ENCODE measurements around the gene HEXA. TPM values are rescaled to one million over a fixed set of nuclear protein-coding genes. Genes with fewer than 3 reads are reported as not detected.

Gene HEXA
- total and polyA plus RNA-seq, 8 donors: 30.7 to 84.8 (median 58.0) TPM

- DNase-seq: peak in 1 of 2 donors; percentile 12
- Histone ChIP-seq H3K36me3 (peaks cover 24 to 64% (median 47%) of the 10 kb centered on the region in 4 donors), H3K4me1 (peaks cover 0 to 13% (median 4%) of the 10 kb centered on the region in 4 donors), H3K27ac (no peak overlapping the region), H3K4me3 (no peak overlapping the region), H3K27me3 (no peaks in the 10 kb centered on the region), H3K9me3 (no peaks in the 10 kb centered on the region)
- TF ChIP-seq POLR2A (IDR thresholded peaks at IDR 0.05): no peak
- no peak for TF ChIP-seq POLR2AphosphoS5 (IDR thresholded peaks at IDR 0.05)
- TF ChIP-seq CTCF (IDR thresholded peaks at IDR 0.05): no peak
- TF ChIP-seq EP300 (IDR thresholded peaks at IDR 0.05): no peak
- intact Hi-C loops (cut with DNase I; ENCODE audit: low total_unique reads): no loop called here
- WGBS, 5 donors: 76 to 88% (median 87%) methylated on average over 6 of the region's 6 CpGs
These were observed 34.5 kb downstream of the HEXA start for GRCh38 chr15:72341361-72341760.

DNA sequence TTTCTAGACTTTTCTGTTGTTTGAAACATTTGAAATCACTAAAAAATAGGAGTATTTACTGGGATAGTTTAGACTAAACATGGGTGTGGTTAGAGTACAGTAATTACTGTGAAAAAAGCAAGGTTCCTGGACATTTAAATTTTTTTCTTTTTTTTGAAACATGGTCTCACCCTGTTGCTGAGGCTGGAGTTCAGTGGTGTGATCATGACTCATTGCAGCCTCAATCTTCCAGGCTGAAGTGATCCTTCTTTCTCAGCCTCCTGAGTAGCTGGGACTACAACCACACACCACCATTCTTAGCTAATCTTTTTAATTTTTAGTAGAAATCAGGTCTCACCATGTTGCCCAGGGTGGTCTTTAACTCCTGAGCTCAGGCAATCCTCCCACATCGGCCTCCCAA is 35.4 kb downstream of the HEXA start:
- Histone ChIP-seq H3K27me3 (no peaks in the 10 kb centered on the region), H3K4me3 (no peak overlapping the region), H3K36me3 (peaks cover 14 to 54% (median 40%) of the 10 kb centered on the region in 4 donors), H3K9me3 (no peaks in the 10 kb centered on the region), H3K27ac (peak overlapping the region in 3 of 5 donors; percentile 19 to 65 (median 58)), H3K4me1 (peaks cover 0 to 13% (median 4%) of the 10 kb centered on the region in 4 donors)
- no peak for TF ChIP-seq POLR2A (IDR thresholded peaks at IDR 0.05)
- no peak for TF ChIP-seq POLR2AphosphoS5 (IDR thresholded peaks at IDR 0.05)
- TF ChIP-seq CTCF (IDR thresholded peaks at IDR 0.05): no peak
- TF ChIP-seq EP300 (IDR thresholded peaks at IDR 0.05): no peak
- DNase-seq: no peak
- intact Hi-C loops (cut with DNase I; ENCODE audit: low total_unique reads): no loop called here
- 91 to 100% (median 98%) methylated on average over 1 of the region's 1 CpG for WGBS, 5 donors

DNA sequence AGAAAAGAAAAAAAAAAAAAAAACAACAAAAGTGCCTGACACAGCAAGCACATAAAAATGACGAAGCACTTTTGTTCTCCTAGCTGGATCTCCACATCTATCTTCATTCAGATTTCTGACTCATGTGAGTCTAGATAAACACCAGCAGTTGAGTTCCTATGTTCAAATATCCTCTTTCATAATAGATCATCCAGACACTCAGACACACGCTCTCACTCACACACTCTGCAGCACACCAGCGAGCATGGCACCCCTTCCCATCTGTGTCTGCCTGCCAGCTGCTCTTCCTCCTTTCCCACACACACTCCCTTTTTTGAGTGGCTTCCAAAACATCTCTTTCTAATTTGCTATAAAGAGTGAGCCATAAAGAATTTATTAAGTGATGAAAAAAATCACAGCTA is 36.0 kb downstream of the HEXA start:
- DNase-seq: peak in 1 of 2 donors; percentile 44
- Histone ChIP-seq H3K9me3 (no peaks in the 10 kb centered on the region), H3K27me3 (no peaks in the 10 kb centered on the region), H3K36me3 (peaks cover 12 to 53% (median 34%) of the 10 kb centered on the region in 4 donors), H3K27ac (peak overlapping the region in 4 of 5 donors; percentile 19 to 65 (median 42)), H3K4me3 (no peak overlapping the region), H3K4me1 (peaks cover 0 to 13% (median 4%) of the 10 kb centered on the region in 4 donors)
- 51 to 67% (median 58%) methylated on average over 3 of the region's 3 CpGs for WGBS, 5 donors
- intact Hi-C loops (cut with DNase I; ENCODE audit: low total_unique reads): no loop called here
- TF ChIP-seq POLR2A (IDR thresholded peaks at IDR 0.05) (no peak), POLR2AphosphoS5 (IDR thresholded peaks at IDR 0.05) (peak in 1 of 3 donors; percentile 41)

DNA sequence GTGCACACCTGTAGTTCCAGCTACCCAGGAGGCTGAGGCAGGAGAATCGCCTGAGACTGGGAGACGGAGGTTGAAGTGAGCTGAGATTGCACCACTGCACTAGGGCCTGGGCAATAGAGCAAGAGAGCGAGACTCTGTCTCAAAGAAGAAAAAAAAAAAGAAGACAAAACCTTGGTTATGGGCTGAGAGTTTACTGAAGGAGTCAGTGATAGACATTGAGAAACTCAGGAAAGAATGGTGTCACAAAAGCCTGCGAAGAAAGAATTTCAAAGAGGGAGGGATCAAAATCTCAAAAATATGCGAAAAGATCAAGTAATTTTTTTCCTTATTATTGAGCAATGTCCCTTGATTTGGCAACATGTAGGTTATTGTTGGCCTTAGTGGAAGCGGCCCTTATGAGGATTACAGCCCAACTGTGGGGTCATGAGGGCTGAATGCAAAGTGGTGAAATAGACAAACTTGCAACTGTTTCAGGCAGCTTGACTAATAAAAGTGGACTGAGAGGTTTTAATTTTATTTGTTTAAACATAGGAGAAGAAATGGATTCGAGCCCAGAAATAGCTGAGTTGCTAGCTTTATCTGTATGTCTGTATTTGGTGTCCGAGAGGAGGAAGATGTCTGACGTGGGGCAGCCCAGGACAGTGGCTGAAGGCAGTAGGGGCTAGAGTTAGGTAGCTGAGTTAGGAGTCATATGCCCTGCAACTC is 37.0 kb downstream of the HEXA start:
- H3K4me3 ChIP-seq: no peak overlapping the region
- intact Hi-C loops (cut with DNase I; ENCODE audit: low total_unique reads): no loop called here
- H3K36me3 ChIP-seq: peaks cover 4 to 43% (median 24%) of the 10 kb centered on the region in 4 donors
- peaks cover 0 to 13% (median 4%) of the 10 kb centered on the region in 4 donors for H3K4me1 ChIP-seq
- H3K27me3 ChIP-seq: no peaks in the 10 kb centered on the region
- WGBS, 5 donors: 67 to 81% (median 77%) methylated on average over 9 of the region's 9 CpGs
- no peaks in the 10 kb centered on the region for H3K9me3 ChIP-seq
- no peak for DNase-seq
- TF ChIP-seq EP300 (IDR thresholded peaks at IDR 0.05) (no peak), CTCF (IDR thresholded peaks at IDR 0.05) (no peak), POLR2AphosphoS5 (IDR thresholded peaks at IDR 0.05) (no peak), POLR2A (IDR thresholded peaks at IDR 0.05) (no peak)
- H3K27ac ChIP-seq: peak overlapping the region in 4 of 5 donors; percentile 21 to 65 (median 54)

DNA sequence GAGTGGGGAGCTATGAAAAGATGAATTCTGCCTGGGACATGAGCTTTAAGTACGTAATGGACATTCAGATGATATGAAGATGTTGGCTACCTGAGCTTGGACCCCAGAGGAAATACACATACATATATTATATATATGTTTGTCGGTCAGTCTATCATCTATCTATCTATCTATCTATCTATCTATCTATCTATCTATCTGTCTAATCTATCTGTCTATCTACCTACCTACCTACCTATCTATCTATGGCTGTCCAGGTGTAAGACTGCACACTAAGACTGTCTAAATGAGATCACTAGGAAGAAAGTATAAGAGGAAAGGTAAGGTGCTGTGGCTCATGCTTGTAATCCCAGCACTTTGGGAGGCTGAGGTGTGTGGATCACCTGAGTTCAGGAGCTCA is 37.7 kb downstream of the HEXA start:
- TF ChIP-seq EP300 (IDR thresholded peaks at IDR 0.05) (no peak), CTCF (IDR thresholded peaks at IDR 0.05) (no peak), POLR2AphosphoS5 (IDR thresholded peaks at IDR 0.05) (no peak), POLR2A (IDR thresholded peaks at IDR 0.05) (no peak)
- WGBS, 5 donors: 98 to 100% (median 98%) methylated on average over 2 of the region's 2 CpGs
- no peak for DNase-seq
- H3K4me3 ChIP-seq: no peak overlapping the region
- H3K36me3 ChIP-seq: peaks cover 0 to 37% (median 17%) of the 10 kb centered on the region in 4 donors
- H3K27ac ChIP-seq: peak overlapping the region in 4 of 5 donors; percentile 21 to 51 (median 35)
- no peaks in the 10 kb centered on the region for H3K9me3 ChIP-seq
- H3K27me3 ChIP-seq: no peaks in the 10 kb centered on the region
- H3K4me1 ChIP-seq: peaks cover 0 to 13% (median 4%) of the 10 kb centered on the region in 4 donors
- intact Hi-C loops (cut with DNase I; ENCODE audit: low total_unique reads): no loop called here

All from stomach (tissue), 9 donors.